ENCODE results near the gene IREB2.

- TF ChIP-seq, protein P1, sequence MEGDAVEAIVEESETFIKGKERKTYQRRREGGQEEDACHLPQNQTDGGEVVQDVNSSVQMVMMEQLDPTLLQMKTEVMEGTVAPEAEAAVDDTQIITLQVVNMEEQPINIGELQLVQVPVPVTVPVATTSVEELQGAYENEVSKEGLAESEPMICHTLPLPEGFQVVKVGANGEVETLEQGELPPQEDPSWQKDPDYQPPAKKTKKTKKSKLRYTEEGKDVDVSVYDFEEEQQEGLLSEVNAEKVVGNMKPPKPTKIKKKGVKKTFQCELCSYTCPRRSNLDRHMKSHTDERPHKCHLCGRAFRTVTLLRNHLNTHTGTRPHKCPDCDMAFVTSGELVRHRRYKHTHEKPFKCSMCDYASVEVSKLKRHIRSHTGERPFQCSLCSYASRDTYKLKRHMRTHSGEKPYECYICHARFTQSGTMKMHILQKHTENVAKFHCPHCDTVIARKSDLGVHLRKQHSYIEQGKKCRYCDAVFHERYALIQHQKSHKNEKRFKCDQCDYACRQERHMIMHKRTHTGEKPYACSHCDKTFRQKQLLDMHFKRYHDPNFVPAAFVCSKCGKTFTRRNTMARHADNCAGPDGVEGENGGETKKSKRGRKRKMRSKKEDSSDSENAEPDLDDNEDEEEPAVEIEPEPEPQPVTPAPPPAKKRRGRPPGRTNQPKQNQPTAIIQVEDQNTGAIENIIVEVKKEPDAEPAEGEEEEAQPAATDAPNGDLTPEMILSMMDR (conservative IDR thresholded peaks at IDR 0.05; ENCODE audit: low read depth, low read length) = no peak
- no peak for TF ChIP-seq EZH2 (IDR thresholded peaks at IDR 0.05; ENCODE audit: borderline replicate concordance, low read depth, low read length, poor library complexity, severe bottlenecking)
Observed at GRCh38 chr15:78408961-78409360, 29.1 kb upstream of the IREB2 start.
